ENCODE results near the gene GCH1.
"Not testable (repeated sequence)": the region's sequence is repeated elsewhere in the genome, so short reads cannot be mapped to it uniquely, and the experiment has no call there.

Gene GCH1

GRCh38 chr14:54902521-54903420, at the start of gene GCH1:
Gene GCH1, minus strand, starts transcription at chr14:54902826. Its CDS starts 163 bp downstream, at chr14:54902663.
- peak; percentile 79 for DNase-seq

GRCh38 chr14:54947230-54947629, 44.6 kb upstream of the GCH1 start:
- no peak for DNase-seq

GRCh38 chr14:54946500-54946899, 43.9 kb upstream of the GCH1 start:
- DNase-seq = no peak

GRCh38 chr14:54944737-54945391, 42.2 kb upstream of the GCH1 start:
- no peak for DNase-seq

GRCh38 chr14:54942913-54943312, 40.3 kb upstream of the GCH1 start:
- no peak for DNase-seq

GRCh38 chr14:54936816-54937215, 34.2 kb upstream of the GCH1 start:
- no peak for DNase-seq

- DNase-seq = no peak
These were observed 33.3 kb upstream of the GCH1 start for GRCh38 chr14:54935958-54936357.

GRCh38 chr14:54935100-54935499, 32.5 kb upstream of the GCH1 start:
- DNase-seq = no peak

GRCh38 chr14:54933006-54933405, 30.4 kb upstream of the GCH1 start:
- no peak for DNase-seq

GRCh38 chr14:54931598-54932340, 29.1 kb upstream of the GCH1 start:
- DNase-seq = no peak

GRCh38 chr14:54931101-54931500, 28.5 kb upstream of the GCH1 start:
- DNase-seq = no peak

GRCh38 chr14:54929556-54929955, 26.9 kb upstream of the GCH1 start:
- no peak for DNase-seq

GRCh38 chr14:54928216-54928615, 25.6 kb upstream of the GCH1 start:
- no peak for DNase-seq

GRCh38 chr14:54927551-54927950, 24.9 kb upstream of the GCH1 start:
- DNase-seq = no peak

- not testable (repeated sequence) for DNase-seq
These were observed 23.9 kb upstream of the GCH1 start for GRCh38 chr14:54926570-54926969.

- DNase-seq = no peak
These were observed 20.0 kb upstream of the GCH1 start for GRCh38 chr14:54922598-54922997.

- no peak for DNase-seq
These were observed 17.4 kb upstream of the GCH1 start for GRCh38 chr14:54920052-54920451.

- no peak for DNase-seq
These were observed 16.7 kb upstream of the GCH1 start for GRCh38 chr14:54919330-54919729.

GRCh38 chr14:54918427-54918826, 15.8 kb upstream of the GCH1 start:
- DNase-seq = no peak

GRCh38 chr14:54916101-54916500, 13.5 kb upstream of the GCH1 start:
- no peak for DNase-seq

GRCh38 chr14:54909817-54910558, 7.4 kb upstream of the GCH1 start:
- no peak for DNase-seq

GRCh38 chr14:54908973-54909372, 6.3 kb upstream of the GCH1 start:
- not testable (repeated sequence) for DNase-seq

- DNase-seq = no peak
These were observed 5.6 kb upstream of the GCH1 start for GRCh38 chr14:54908190-54908589.
